D341Med (cell line): ENCODE data around the gene CSK.
"Not testable (repeated sequence)": the region's sequence is repeated elsewhere in the genome, so short reads cannot be mapped to it uniquely, and the experiment has no call there.

Experiments used
- DNase-seq: peaks from one replicate; pipeline ENCODE4 v3.0.0; 2012; ENCODE audit warnings: low spot score

The CSK gene

DNA sequence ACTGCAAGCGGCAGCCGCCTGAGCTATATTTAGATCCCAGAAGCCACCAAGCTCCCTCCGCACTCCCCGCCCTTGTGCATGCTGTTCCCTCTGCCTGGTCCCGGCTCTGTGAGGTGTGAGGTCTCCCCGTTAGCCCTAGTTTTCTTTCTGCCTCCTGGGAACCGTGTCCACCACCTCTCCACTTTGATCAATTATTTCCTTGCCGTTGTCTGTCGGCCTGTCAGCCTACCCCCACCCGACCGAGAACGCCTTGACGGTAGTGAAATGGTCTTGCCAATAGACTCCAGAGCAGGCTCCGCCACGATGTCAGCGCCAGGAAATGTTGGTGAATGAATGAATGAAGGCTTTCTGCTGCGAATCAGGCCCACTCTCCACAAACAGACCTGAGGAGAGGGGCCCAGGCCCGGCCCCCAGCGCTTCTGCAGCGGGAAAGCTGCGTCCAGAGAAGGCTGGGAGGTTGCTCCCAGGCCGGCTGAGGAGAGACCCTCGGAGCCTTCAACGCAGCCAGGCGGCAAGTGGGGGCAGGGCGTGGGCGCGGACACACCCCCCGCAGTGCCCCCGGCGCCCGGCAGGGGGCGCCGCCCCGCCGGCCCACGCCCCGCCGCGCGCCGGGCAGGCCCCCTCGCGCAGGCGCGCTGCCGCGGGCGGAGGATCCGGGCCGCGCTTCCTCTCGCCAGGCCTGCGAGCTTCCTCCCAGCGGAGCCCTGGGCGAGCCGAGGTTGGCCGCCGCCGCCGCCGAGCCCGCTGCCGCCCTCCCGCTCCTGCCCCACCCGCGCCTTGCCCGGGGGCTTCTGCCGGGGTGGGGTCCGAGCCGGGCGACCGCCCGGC is at the start of gene CSK:
TSS of gene CSK (plus strand) at position 650 of the 828 bp plus-strand sequence. CDS start 16,218 bp downstream, outside the sequence.
- DNase-seq: peak; percentile 99

DNA sequence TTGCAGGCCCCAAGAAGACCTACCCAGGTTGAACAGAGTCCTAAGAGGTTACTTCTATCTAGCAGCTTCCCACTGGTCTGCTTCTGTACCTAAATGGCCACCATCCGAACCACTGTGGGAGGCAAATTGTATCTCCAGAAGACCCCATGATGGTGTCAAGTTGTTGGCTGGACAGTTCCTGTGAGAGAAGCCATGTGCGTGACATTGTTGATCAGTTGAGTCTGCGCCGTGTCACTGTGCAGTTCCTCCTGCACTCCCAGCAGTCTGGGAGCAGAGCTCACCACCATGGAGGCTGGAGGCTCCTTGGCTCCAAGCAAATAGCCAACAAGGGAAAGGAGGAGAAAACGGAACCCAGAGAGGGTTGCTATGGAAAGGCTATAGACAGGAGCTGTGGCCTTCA is 49.0 kb upstream of the CSK start:
- no peak for DNase-seq

DNA sequence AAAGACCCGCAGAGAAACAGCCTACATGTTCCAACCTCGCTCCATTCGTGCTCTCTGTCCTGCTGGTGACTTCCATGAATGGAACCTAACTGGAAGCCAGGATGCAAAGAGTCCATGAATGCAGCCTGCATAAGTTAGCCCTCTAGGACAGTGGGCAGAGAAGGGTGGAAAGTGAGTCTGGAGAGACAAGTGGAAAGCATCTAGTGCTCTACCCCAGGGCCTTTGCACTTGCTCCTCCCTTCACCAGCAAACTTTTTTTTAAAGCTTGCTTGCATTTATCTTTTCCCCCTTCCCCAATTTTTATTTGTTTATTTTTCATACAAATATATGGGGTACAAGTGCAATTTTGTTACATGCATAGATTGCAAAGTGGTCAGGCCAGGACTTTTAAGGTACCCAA is 48.6 kb upstream of the CSK start:
- no peak for DNase-seq

DNA sequence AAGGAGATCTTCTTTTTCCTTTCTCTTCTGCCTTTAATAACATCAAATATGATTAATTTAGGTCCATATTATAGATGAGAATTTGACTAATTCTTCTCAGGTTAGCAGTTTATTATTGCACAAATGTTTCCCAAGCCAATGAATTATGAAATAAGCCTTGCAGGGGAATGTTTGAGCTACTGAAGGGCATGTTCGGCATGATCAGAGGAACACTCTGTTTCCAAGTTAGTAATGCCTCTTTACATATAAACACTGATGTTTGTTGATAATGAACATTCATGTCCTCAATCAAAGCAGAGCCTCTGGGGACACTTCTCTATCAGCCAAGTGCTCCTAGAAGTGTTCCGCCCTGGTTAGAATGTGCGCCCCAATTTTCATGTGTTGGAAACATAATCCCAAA is 46.6 kb upstream of the CSK start:
- DNase-seq: no peak

DNA sequence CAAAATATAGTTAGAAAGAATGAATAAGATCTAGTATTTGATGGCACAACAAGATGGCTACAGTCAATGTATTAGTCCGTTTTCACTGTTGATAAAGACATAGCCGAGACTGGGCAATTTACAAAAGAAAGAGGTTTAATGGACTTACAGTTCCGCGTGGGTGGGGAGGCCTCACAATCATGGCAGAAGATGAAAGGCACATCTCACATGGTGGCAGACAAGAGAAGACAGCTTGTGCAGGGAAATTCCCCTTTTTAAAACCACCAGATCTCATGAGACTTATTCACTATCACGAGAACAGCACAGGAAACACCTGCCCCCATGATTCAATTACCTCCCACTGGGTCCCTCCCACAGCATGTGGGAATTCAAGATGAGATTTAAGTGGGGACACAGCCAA is 43.6 kb upstream of the CSK start:
- DNase-seq: not testable (repeated sequence)

DNA sequence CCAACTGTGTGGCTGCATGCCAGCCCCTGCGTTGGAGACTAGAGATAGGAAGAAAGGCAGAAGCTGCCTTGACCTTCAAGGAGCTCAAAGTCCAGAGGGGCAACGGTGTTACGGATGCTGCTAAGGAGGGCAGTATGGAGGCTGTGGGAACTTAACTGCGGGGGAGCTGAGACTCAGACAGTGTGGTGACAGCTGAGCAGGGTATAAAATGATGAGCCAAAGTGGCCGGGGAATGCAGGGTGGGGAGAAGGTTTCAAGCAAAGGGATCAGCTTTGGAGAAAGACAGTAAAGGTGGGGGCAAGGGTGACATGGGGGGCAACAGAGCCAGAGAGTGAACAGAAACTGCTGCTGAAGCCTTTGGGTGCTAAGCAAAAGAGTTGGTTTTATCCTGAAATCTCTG is 39.5 kb upstream of the CSK start:
- no peak for DNase-seq

DNA sequence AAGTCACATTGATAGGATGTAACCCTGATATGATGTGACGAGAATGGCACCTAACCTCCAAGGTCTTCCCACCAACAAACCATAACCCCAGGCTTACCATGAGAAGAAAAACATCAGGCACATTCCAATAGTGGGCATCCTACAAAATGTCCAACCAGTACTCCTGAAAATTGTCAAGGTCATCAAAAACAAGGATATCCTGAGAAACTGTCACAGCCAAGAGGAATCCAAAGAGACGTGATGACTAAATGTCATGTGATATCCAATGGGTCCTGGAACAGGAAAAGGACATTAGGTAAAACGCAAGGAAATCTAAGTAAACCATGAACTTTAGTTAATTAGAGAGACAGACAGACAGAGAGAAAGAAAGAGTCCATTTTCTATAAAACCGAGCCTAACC is 35.5 kb upstream of the CSK start:
- no peak for DNase-seq

DNA sequence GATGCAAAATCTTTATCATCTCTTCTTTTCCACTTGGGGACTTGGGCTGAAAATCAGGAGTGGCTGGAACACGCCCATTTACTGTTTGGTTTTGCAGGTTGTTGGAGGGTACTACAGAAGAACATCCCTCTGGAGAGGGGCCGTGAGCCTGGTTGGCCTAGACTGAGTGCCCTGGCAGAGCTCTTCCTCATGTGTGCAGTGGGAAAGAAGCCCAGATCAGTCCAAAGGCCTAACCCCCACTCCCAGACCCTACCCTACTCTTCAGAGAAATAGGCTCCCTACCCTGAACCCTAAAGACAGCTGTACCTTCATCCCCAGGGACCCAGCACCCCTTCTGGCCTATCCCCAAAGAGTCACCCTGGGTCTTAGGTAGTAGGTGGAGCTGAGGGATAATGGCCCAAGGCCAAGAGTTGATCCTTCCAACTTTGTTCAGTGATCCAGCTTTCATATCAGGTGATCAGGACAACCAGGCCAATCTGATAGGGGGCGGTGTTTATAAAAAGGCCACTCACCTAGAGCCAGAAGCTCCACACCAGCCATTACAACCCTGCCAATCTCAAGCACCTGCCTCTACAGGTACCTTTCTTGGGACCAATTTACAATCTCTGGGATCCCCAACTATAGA is 33.4 kb upstream of the CSK start, which contains the start of gene CYP1A2:
TSS of gene CYP1A2 (plus strand) at position 524 of the 625 bp plus-strand sequence. CDS start 894 bp downstream, outside the sequence.
- no peak for DNase-seq

DNA sequence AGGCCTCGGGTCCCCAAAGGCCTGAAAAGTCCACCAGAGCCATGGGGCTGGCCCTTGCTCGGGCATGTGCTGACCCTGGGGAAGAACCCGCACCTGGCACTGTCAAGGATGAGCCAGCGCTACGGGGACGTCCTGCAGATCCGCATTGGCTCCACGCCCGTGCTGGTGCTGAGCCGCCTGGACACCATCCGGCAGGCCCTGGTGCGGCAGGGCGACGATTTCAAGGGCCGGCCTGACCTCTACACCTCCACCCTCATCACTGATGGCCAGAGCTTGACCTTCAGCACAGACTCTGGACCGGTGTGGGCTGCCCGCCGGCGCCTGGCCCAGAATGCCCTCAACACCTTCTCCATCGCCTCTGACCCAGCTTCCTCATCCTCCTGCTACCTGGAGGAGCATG is 32.0 kb upstream of the CSK start:
- DNase-seq: no peak

DNA sequence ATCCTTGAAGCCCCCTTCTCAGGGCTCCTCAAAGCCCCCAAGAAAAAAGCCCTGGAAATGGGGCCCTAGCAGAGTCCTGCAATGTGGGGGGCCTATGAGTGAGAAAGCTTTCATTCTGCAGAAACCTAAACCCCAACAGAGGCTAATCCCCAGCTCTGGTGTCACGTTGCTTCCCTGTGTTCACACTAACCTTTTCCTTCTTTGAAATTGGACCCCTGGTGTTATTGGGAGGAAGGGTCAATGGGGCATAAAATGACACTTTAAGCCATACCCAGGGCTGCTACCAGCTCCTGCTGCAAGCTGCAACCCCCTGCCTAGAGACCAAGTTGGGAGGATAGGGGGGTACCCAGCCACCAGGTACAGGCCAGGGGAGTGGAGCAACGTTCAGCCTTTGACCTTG is 31.1 kb upstream of the CSK start:
- DNase-seq: no peak

DNA sequence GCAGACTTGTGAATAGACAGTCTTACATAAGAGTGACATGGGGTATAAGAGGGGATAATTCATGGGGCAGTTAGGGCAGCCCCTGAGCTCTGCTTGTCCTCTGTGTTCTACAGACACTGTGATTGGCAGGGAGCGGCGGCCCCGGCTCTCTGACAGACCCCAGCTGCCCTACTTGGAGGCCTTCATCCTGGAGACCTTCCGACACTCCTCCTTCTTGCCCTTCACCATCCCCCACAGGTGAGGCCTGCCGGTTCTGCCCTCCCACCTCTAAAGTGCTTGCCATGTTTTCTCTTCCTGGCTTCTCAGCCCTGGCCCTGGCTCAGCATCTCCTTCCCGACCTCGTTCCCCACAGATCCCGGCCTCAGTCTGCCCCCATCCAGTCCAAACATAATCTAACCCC is 29.9 kb upstream of the CSK start:
- no peak for DNase-seq

DNA sequence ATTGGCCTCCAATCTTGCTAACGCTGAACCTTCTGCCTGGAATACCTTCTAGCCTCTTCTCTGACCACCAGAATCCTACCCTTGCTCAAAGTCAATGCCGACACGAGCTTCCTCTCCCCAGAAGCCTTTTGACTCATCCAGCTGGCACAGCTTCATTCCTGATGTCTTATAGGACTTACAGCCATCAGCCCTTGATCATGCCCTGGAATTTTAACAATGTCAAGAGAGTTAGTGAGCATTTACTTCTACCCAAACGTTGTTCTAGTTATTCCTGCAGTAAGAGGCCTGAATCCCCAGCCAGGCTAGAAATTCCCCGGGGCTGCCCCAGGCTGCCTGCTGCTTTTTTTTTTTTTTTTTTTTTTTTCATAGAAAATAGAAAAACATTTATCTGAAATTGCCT is 29.3 kb upstream of the CSK start:
- no peak for DNase-seq

DNA sequence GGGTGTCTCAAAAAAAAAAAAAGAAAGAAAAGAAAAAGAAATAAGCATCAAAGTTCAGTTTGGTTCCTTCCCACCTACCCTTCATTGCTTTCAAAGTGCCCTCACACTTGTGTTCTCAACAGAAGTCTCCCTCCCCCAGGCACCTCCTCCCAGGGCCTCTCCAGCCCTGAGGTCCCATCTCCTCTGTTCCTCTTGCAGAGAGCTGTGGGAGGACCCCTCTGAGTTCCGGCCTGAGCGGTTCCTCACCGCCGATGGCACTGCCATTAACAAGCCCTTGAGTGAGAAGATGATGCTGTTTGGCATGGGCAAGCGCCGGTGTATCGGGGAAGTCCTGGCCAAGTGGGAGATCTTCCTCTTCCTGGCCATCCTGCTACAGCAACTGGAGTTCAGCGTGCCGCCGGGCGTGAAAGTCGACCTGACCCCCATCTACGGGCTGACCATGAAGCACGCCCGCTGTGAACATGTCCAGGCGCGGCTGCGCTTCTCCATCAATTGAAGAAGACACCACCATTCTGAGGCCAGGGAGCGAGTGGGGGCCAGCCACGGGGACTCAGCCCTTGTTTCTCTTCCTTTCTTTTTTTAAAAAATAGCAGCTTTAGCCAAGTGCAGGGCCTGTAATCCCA is 27.2 kb upstream of the CSK start:
- DNase-seq: no peak

DNA sequence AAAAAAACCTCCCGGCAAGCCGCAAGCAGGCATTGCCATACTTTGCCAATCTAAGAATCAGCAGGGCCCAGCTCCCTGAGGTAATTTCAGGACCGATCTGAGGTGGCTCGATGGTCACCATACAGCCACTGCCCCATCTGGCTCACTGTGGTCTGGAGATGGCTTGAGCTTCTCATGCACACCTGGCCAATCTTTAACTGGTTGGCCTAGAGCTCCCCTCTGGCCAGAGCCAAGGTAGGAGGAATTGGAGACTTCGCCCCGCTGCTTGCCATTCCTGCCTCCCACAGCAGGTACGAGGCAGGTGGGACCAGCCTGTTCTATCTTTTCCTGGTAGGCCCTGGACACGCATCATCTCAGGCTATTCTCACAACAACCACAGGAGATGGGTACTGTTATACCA is 23.1 kb upstream of the CSK start:
- DNase-seq: no peak

DNA sequence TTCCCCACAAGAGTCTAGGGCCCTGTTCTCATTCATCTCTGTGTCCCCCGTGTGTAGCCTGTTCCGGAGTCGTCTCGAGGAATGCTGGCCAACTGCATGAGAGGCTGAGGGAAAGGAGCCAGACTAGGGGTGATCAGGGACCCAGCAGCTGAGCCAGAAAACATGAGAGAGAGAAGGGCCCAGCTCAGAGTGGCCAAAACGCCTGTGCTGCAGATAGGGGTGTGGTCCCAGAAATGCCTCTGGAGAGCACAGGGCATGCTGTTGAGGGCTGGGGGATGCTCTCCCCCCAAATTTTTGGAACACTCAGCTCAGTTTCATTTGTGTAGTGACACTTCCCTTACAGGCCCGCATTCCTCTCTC is 19.1 kb upstream of the CSK start:
- no peak for DNase-seq

DNA sequence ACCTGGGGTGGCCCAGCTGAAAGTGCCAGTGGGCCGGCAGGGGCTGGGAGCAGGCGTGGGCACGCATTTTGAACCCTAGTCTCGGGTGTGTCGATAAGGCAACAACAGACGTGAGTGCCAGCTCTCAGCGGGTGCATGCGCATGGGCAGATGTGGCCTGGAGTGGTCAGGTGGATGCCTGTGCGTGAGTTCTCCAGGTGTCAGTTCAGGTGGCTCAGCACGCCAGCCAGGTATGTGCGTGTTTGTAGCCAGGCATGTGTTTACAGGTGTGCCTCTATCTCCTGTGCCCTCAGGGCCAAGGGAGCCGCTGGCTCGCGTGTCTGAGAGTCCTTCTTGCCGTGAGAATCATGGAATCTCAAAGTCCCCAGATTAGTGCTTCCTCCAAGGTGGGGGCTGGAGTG is 18.5 kb upstream of the CSK start:
- DNase-seq: no peak

DNA sequence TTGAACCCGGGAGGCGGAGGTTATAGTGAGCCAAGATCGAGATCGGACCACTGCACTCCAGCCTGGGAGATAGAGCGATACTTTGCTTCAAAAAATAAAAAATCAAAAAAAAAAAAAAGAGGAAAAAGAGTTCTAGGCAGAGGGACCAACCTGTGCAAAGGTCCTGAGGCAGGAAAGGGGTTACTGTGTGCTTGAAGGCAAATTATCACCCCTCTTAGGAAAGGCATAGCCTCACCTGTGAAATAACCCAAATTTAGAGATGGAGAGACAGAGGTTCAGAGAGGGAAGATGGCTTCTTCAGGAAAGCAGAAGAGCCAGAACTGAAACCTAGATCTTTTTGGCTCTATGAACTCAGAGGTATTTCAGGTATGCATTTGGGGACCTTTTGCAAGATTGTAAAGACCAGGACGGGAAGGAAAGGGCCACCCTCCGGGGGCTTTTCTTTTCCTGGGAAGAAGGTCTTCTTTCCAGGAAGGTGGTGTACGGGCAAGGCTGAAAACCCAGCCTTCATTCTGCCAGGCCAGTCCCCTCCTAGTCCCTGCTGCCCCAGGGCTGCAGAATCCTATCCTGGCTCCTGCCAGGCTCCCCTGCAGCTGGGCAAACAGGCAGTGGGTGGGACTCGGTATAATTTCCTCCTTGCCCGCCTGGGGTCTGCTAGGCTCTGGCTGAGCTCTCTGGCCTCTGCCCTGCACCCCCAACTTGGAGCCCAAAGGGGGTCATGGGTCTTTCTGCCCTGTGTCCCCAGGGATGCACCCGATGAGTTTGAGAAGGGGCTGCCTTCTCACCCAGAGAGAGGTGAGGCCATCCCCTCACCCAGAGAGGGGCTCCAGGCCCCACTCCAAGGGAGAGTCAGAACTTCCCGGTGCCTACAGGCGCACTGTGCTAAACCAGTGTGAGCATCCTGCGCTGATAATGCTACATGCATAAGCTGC is 14.4 kb upstream of the CSK start:
- DNase-seq: no peak

DNA sequence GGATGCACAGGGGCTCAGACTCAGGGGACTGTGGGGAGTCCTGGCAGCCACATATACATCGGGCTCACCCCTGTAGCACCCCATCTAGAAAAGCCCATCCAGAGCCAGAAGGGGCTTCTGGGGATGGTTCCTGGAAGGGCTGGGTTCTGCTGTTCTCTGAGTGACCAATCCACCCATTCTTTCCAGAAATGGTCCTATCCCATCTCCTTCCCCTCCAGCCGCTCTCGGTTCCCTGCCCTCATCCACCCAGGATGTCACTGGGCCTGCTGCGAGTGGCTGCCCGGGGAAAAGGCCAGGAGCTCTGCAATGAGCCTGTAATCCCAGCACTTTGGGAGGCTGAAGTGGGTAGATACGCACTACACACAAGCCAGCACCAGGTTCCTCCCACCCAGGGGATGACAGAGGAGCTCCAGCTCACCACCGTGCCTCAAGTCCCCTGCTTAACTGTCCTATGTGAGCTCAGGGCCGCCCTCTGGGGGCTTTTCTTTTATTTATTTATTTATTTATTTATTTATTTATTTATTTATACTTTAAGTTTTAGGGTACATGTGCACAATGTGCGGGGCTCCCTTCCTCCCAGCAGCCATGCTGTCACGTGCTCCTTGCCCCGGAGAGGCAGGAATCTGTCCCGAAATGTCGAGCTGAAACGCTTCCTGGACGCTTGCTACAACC is 13.6 kb upstream of the CSK start:
- no peak for DNase-seq

DNA sequence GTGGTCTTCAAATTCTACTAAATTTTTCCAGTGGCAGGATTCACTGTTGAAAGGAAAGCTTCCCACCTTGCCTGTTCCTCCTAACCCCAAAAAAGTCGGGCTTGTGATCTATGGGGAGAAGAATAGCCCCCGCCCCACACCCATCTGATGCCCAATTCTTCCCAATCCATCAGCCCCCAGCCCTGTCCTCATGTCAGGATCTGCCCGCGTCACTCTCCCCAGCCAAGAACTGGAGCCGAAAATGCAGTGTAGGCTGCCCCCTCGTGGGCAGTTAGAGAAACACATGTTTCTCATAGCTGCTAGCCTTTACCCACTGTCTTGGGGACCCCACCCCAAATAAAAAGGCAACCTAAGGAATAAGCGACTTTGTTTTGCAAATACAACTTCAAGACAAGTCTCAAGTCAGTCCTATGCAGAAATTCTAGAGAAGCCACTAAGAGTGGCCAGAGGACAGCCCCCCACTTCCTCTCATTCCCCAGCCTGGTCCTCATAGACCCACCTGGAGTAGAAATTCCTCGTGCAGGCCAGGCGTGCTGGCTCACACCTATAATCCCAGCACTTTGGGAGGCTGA is 13.0 kb upstream of the CSK start:
- DNase-seq: peak; percentile 84

DNA sequence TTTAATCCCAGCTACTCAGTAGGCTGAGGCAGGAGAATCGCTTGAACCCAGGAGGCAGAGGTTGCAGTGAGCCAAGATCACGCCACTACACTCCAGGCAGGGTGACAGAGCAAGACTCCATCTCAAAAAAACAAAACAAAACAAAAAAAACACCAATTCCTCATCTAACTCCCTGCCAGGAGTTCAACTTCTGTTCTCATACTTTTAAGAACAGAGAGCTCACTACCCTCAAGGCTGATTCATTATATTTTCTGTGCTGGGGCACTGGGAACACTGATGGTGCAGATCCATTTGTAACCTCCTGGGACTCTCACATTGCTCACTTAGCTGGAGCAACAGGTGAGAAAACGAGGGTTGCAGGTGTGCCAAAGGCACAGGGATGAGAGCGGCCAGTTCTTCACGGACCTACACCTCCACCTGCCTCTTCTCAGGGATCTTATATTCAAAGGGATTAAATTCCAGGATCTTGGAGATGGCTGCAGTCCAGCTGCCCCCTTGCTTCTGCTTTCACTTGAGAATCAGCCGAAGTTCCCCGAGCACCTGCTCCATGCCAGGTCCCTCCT is 12.3 kb upstream of the CSK start:
- DNase-seq: no peak
